HG03097 (cell line): ENCODE results near the gene C6.

Experiments
- ATAC-seq: cut with Tn5 transposase; IDR thresholded peaks from one replicate; pipeline ENCODE4 v1.9.1; 2021; ENCODE audit not compliant: unreplicated experiment, low FRiP score

Gene C6

DNA sequence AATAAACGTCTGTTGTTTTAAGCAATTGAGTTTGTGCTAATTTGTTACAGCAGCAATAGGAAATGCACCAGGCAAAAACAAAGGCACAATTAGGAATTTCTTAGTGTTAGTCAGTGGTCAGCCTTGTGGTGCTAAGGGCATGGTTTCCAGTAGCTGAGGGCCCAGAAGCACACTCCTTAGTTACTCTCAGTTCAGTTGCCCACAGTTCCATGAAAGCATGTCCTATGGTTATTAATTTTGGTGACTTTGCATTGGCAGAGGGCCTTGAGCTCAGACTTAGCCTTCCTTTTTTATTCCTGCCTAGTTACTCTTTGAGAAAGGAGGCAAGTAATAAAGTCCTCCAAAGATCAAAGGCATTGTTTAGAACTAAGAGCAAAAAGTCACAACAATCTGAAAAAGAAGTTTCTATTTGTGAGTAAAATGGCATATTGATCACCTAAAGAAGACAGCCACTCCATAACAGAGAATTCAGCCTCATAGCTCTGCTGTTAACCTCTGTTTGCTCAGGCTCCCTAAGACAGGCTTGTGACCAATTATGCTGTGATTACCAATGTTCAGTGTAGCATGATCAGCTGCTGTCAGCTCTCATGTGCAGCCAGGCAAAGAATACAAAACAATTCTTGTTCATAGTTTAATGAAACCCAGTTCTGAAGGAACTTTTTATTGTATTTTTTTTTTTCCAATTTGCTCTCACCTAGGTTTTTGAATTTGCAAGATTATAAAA, 85.2 kb downstream of the C6 start:
- no peak for ATAC-seq

GRCh38 chr5:41122459-41122858, 90.9 kb downstream of the C6 start:
- ATAC-seq, result no peak

GRCh38 chr5:41120600-41120999, 92.7 kb downstream of the C6 start:
- no peak for ATAC-seq

GRCh38 chr5:41118177-41118576, 95.2 kb downstream of the C6 start:
- no peak for ATAC-seq

DNA sequence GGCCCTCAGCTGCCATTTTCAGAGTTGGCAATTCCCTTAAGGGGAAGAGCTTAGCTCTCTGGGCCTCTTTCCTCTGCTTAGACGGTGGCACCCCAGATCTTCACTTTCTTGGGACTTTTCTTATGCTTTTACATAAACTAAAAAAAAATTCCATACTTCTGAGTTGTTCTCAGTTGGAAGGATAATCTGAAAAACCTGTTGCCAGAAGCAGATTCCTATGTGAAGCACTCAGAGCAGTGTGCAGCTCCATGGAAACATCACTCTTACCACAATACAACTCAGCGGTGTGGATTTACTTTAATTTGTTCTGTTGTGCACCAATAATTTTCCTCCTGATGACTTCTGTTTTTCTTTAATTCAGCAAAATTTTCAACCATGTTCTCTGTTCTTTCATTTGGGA, 98.1 kb downstream of the C6 start:
- no peak for ATAC-seq

GRCh38 chr5:41112486-41113455, 100.6 kb downstream of the C6 start:
- ATAC-seq, result no peak

GRCh38 chr5:41109186-41109585, 104.1 kb downstream of the C6 start:
- ATAC-seq, result no peak

DNA sequence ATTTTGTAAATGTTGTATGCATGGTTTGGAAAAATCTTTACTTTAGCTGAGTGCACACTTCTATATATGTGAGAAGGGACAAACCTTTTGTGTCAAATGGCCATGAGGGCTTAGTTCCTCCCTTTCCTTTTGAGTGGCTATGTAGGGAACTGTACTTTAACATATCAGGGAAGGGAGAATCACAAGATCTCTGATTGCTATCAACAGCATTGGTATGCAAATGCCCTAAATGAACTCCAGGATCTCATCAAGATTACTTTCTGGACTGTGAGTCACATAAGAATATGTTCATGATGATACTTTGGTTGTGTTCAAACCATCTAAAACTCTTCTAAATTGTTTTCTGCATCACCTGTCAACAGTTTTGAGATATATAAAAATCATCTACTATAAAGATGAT, 111.0 kb downstream of the C6 start:
- ATAC-seq, result no peak

DNA sequence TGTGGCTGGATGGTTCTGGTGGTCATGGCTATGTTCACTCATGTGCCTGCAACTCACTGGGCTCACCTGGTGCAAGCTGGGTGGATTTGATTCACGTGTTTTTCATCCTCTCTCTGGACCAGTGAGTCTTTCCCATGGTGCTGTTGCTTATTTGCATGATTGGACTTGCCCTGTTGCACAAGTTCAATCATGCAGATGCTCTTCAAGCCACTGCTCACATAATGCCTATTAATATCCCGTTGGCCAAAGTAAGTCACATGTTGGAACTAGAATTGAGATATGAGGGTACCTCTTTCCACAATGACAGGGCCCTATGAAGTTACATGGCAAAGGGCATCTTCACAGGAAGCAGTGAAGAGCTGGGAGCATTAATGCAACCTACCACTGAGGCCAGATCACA, 115.7 kb downstream of the C6 start:
- no peak for ATAC-seq

- ATAC-seq, result no peak
Measured at GRCh38 chr5:41095324-41096101, 117.8 kb downstream of the C6 start.

DNA sequence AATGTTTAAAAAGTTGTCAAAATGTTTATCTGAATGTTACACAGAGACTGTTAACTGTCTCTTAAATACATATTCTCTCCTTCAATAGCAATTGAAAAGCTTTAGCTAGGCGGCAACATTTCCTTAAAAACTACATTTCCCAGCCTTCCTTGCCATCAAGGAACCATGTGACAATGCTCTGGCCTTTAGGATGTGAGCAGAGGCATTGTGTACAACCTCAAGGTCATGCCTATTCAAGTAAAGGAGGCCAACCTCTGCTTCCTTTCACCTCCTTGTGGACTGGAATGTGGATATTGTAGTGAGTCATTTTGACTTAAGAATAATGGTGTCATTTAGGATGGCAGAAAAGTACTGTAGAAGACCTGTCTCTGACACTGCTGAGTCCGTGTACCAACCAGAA, 118.5 kb downstream of the C6 start:
- no peak for ATAC-seq

- ATAC-seq, result no peak
Measured at GRCh38 chr5:41093803-41094202, 119.5 kb downstream of the C6 start.
